ENCODE data around the gene TNNT3.

Gene TNNT3

GRCh38 chr11:1928891-1929541, 9.5 kb downstream of the TNNT3 start:
- H3K4me3 ChIP-seq (replicated peaks; ENCODE audit: insufficient read depth, low read length) = no peak overlapping the region
- TF ChIP-seq POLR2AphosphoS5 (IDR thresholded peaks at IDR 0.05; ENCODE audit: low read depth) (no peak), GABPA (IDR thresholded peaks at IDR 0.05; ENCODE audit: low read depth) (no peak)
- H3K27ac ChIP-seq (replicated peaks) = no peak overlapping the region
- DNase-seq (ENCODE audit: low read depth in 1 of 2, low spot score in 1 of 2) = no peak
- H3K27me3 ChIP-seq (ENCODE audit: insufficient read depth, poor library complexity, severe bottlenecking) = peaks cover 10% of the 10 kb centered on the region

- no peak for DNase-seq (ENCODE audit: low read depth in 1 of 2, low spot score in 1 of 2)
- TF ChIP-seq POLR2AphosphoS5 (IDR thresholded peaks at IDR 0.05; ENCODE audit: low read depth) (no peak), CTCF (IDR thresholded peaks at IDR 0.05; ENCODE audit: insufficient read depth, low read length) (no peak), SPI1 (IDR thresholded peaks at IDR 0.05; ENCODE audit: borderline replicate concordance, low read depth) (no peak), REST (IDR thresholded peaks at IDR 0.05; ENCODE audit: insufficient replicate concordance, low read depth) (no peak), GABPA (IDR thresholded peaks at IDR 0.05; ENCODE audit: low read depth) (no peak)
- Histone ChIP-seq H3K27ac (replicated peaks) (no peak overlapping the region), H3K4me3 (replicated peaks; ENCODE audit: insufficient read depth, low read length) (no peak overlapping the region), H3K27me3 (ENCODE audit: insufficient read depth, poor library complexity, severe bottlenecking) (peaks cover 10% of the 10 kb centered on the region)
These were observed 10.3 kb downstream of the TNNT3 start for GRCh38 chr11:1929621-1930461.

GRCh38 chr11:1930462-1930830, 10.9 kb downstream of the TNNT3 start:
- DNase-seq (ENCODE audit: low read depth in 1 of 2, low spot score in 1 of 2) = no peak
- H3K27ac ChIP-seq (replicated peaks) = no peak overlapping the region
- TF ChIP-seq CTCF (IDR thresholded peaks at IDR 0.05; ENCODE audit: insufficient read depth, low read length) (no peak), SPI1 (IDR thresholded peaks at IDR 0.05; ENCODE audit: borderline replicate concordance, low read depth) (no peak), GABPA (IDR thresholded peaks at IDR 0.05; ENCODE audit: low read depth) (no peak), REST (IDR thresholded peaks at IDR 0.05; ENCODE audit: insufficient replicate concordance, low read depth) (no peak), POLR2AphosphoS5 (IDR thresholded peaks at IDR 0.05; ENCODE audit: low read depth) (no peak)
- peaks cover 13% of the 10 kb centered on the region for H3K27me3 ChIP-seq (ENCODE audit: insufficient read depth, poor library complexity, severe bottlenecking)
- no peak overlapping the region for H3K4me3 ChIP-seq (replicated peaks; ENCODE audit: insufficient read depth, low read length)

- TF ChIP-seq REST (IDR thresholded peaks at IDR 0.05; ENCODE audit: insufficient replicate concordance, low read depth) (no peak), CTCF (IDR thresholded peaks at IDR 0.05; ENCODE audit: insufficient read depth, low read length) (no peak), SPI1 (IDR thresholded peaks at IDR 0.05; ENCODE audit: borderline replicate concordance, low read depth) (no peak), POLR2AphosphoS5 (IDR thresholded peaks at IDR 0.05; ENCODE audit: low read depth) (no peak), GABPA (IDR thresholded peaks at IDR 0.05; ENCODE audit: low read depth) (no peak)
- Histone ChIP-seq H3K4me3 (replicated peaks; ENCODE audit: insufficient read depth, low read length) (no peak overlapping the region), H3K27me3 (ENCODE audit: insufficient read depth, poor library complexity, severe bottlenecking) (peaks cover 13% of the 10 kb centered on the region), H3K27ac (replicated peaks) (no peak overlapping the region)
- no peak for DNase-seq (ENCODE audit: low read depth in 1 of 2, low spot score in 1 of 2)
These were observed 12.0 kb downstream of the TNNT3 start for GRCh38 chr11:1931341-1932104.
